ENCODE data around the gene RGS6.

- TF ChIP-seq, protein P1, sequence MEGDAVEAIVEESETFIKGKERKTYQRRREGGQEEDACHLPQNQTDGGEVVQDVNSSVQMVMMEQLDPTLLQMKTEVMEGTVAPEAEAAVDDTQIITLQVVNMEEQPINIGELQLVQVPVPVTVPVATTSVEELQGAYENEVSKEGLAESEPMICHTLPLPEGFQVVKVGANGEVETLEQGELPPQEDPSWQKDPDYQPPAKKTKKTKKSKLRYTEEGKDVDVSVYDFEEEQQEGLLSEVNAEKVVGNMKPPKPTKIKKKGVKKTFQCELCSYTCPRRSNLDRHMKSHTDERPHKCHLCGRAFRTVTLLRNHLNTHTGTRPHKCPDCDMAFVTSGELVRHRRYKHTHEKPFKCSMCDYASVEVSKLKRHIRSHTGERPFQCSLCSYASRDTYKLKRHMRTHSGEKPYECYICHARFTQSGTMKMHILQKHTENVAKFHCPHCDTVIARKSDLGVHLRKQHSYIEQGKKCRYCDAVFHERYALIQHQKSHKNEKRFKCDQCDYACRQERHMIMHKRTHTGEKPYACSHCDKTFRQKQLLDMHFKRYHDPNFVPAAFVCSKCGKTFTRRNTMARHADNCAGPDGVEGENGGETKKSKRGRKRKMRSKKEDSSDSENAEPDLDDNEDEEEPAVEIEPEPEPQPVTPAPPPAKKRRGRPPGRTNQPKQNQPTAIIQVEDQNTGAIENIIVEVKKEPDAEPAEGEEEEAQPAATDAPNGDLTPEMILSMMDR (IDR thresholded peaks at IDR 0.05), result no peak
- no peak for TF ChIP-seq POLR2A (IDR thresholded peaks at IDR 0.05)
Measured at GRCh38 chr14:72603639-72604038, 671.4 kb downstream of the RGS6 start.

Data from thyroid gland (tissue), 4 donors.